Measurements from ENCODE around the gene LMX1B.
A peak's percentile ranks its signal among the peaks of the same experiment; 100 is the strongest.

The LMX1B gene

GRCh38 chr9:126605792-126606482, 7.8 kb upstream of the LMX1B start:
- DNase-seq: no peak

GRCh38 chr9:126606483-126606870, 7.3 kb upstream of the LMX1B start:
- DNase-seq: no peak

- no peak for DNase-seq
Measured at GRCh38 chr9:126607086-126607485, 6.6 kb upstream of the LMX1B start.

GRCh38 chr9:126607731-126608130, 6.0 kb upstream of the LMX1B start:
- no peak for DNase-seq

GRCh38 chr9:126608551-126608950, 5.2 kb upstream of the LMX1B start:
- no peak for DNase-seq

GRCh38 chr9:126609191-126609590, 4.5 kb upstream of the LMX1B start:
- DNase-seq: no peak

- DNase-seq: no peak
Measured at GRCh38 chr9:126609711-126610388, 3.9 kb upstream of the LMX1B start.

GRCh38 chr9:126611193-126611591, 2.5 kb upstream of the LMX1B start:
- no peak for DNase-seq

GRCh38 chr9:126611592-126612325, 2.0 kb upstream of the LMX1B start:
- peak; percentile 86 for DNase-seq

- no peak for DNase-seq
Measured at GRCh38 chr9:126612326-126612812, 1.4 kb upstream of the LMX1B start.

- DNase-seq: no peak
Measured at GRCh38 chr9:126612813-126613641, 701 bp upstream of the LMX1B start.

GRCh38 chr9:126614088-126614454, 343 bp downstream of the LMX1B start:
- DNase-seq: no peak

- DNase-seq: no peak
Measured at GRCh38 chr9:126614455-126615244, 922 bp downstream of the LMX1B start.

GRCh38 chr9:126615245-126615790, 1.6 kb downstream of the LMX1B start:
- DNase-seq: no peak

- no peak for DNase-seq
Measured at GRCh38 chr9:126615791-126616447, 2.2 kb downstream of the LMX1B start.

GRCh38 chr9:126616521-126616976, 2.8 kb downstream of the LMX1B start:
- DNase-seq: no peak

- no peak for DNase-seq
Measured at GRCh38 chr9:126617003-126617822, 3.5 kb downstream of the LMX1B start.

- DNase-seq: no peak
Measured at GRCh38 chr9:126617823-126618165, 4.1 kb downstream of the LMX1B start.

GRCh38 chr9:126618190-126618584, 4.5 kb downstream of the LMX1B start:
- no peak for DNase-seq
